ENCODE data around the gene PPP1R18. TPM values are rescaled to one million over a fixed set of nuclear protein-coding genes. Genes with fewer than 3 reads are reported as not detected.

Gene PPP1R18
- total and polyA plus RNA-seq, 8 donors: 9.0 to 40.3 (median 19.2) TPM

GRCh38 chr6:30682143-30683117 is 4.0 kb downstream of the PPP1R18 start:
- H3K9me3 ChIP-seq: no peaks in the 10 kb centered on the region
- intact Hi-C loops (cut with DNase I; ENCODE audit: low total_unique reads): no loop called here
- TF ChIP-seq EP300 (IDR thresholded peaks at IDR 0.05) (no peak), POLR2A (IDR thresholded peaks at IDR 0.05) (no peak), POLR2AphosphoS5 (IDR thresholded peaks at IDR 0.05) (peak; percentile 32 to 82 (median 74))
- DNase-seq: peak; percentile 72 to 89
- peak overlapping the region; percentile 65 to 99 (median 97) for H3K27ac ChIP-seq
- peaks cover 20 to 75% (median 49%) of the 10 kb centered on the region in 4 donors for H3K4me1 ChIP-seq
- WGBS, 5 donors: 24 to 49% (median 32%) methylated on average over 9 to 11 of the region's 11 CpGs
- H3K4me3 ChIP-seq: peak overlapping the region; percentile 69 to 88 (median 82)
- H3K36me3 ChIP-seq: peaks cover 8 to 26% (median 21%) of the 10 kb centered on the region in 4 donors
- H3K27me3 ChIP-seq: no peaks in the 10 kb centered on the region

- Histone ChIP-seq H3K4me1 (peaks cover 19 to 74% (median 48%) of the 10 kb centered on the region in 4 donors), H3K27me3 (no peaks in the 10 kb centered on the region), H3K9me3 (no peaks in the 10 kb centered on the region), H3K4me3 (peak overlapping the region; percentile 69 to 88 (median 82)), H3K36me3 (peaks cover 14 to 33% (median 28%) of the 10 kb centered on the region in 4 donors), H3K27ac (peak overlapping the region; percentile 43 to 99 (median 97))
- DNase-seq: no peak
- TF ChIP-seq POLR2AphosphoS5 (IDR thresholded peaks at IDR 0.05) (no peak), POLR2A (IDR thresholded peaks at IDR 0.05) (no peak), CTCF (IDR thresholded peaks at IDR 0.05) (no peak), EP300 (IDR thresholded peaks at IDR 0.05) (no peak)
- intact Hi-C loops (cut with DNase I; ENCODE audit: low total_unique reads): no loop called here
- 25 to 62% (median 58%) methylated on average over 4 of the region's 4 CpGs for WGBS, 5 donors
These were observed 4.7 kb downstream of the PPP1R18 start for GRCh38 chr6:30681766-30682142.

- 60 to 82% (median 69%) methylated on average over 7 of the region's 7 CpGs for WGBS, 5 donors
- no peak for DNase-seq
- no peak for TF ChIP-seq CTCF (IDR thresholded peaks at IDR 0.05)
- no peak for TF ChIP-seq POLR2A (IDR thresholded peaks at IDR 0.05)
- no peak for TF ChIP-seq POLR2AphosphoS5 (IDR thresholded peaks at IDR 0.05)
- TF ChIP-seq EP300 (IDR thresholded peaks at IDR 0.05): no peak
- peaks cover 19 to 66% (median 41%) of the 10 kb centered on the region in 4 donors for H3K4me1 ChIP-seq
- H3K27me3 ChIP-seq: no peaks in the 10 kb centered on the region
- peak overlapping the region in 4 of 5 donors; percentile 94 to 99 (median 98) for H3K27ac ChIP-seq
- H3K4me3 ChIP-seq: peak overlapping the region; percentile 9 to 88 (median 77)
- intact Hi-C loops (cut with DNase I; ENCODE audit: low total_unique reads): loop anchor here (5.0 kb wide), 1 partner anchor 47 kb away; no protein-coding TSS in a partner anchor
- peaks cover 21 to 44% (median 39%) of the 10 kb centered on the region in 4 donors for H3K36me3 ChIP-seq
- H3K9me3 ChIP-seq: no peaks in the 10 kb centered on the region
These were observed 6.5 kb downstream of the PPP1R18 start for GRCh38 chr6:30679765-30680535.

- no peaks in the 10 kb centered on the region for H3K9me3 ChIP-seq
- TF ChIP-seq POLR2AphosphoS5 (IDR thresholded peaks at IDR 0.05) (peak; percentile 13 to 86 (median 63)), EP300 (IDR thresholded peaks at IDR 0.05) (no peak), CTCF (IDR thresholded peaks at IDR 0.05) (peak in 5 of 7 experiments; percentile 88 to 97 (median 95))
- peaks cover 21 to 44% (median 39%) of the 10 kb centered on the region in 4 donors for H3K36me3 ChIP-seq
- 9 to 11% (median 10%) methylated on average over 28 to 31 of the region's 31 CpGs for WGBS, 5 donors
- H3K4me1 ChIP-seq: peaks cover 19 to 58% (median 40%) of the 10 kb centered on the region in 4 donors
- peak overlapping the region in 4 of 5 donors; percentile 94 to 99 (median 98) for H3K27ac ChIP-seq
- H3K27me3 ChIP-seq: no peaks in the 10 kb centered on the region
- intact Hi-C loops (cut with DNase I; ENCODE audit: low total_unique reads): loop anchor here (5.0 kb wide), 1 partner anchor 48 kb away; no protein-coding TSS in a partner anchor
- DNase-seq: peak; percentile 90 to 95
- H3K4me3 ChIP-seq: peak overlapping the region; percentile 9 to 85 (median 44)
These were observed 7.3 kb downstream of the PPP1R18 start for GRCh38 chr6:30678964-30679726.

Measured in stomach (tissue), 9 donors.